ENCODE data around the gene ORAI3.

DNA sequence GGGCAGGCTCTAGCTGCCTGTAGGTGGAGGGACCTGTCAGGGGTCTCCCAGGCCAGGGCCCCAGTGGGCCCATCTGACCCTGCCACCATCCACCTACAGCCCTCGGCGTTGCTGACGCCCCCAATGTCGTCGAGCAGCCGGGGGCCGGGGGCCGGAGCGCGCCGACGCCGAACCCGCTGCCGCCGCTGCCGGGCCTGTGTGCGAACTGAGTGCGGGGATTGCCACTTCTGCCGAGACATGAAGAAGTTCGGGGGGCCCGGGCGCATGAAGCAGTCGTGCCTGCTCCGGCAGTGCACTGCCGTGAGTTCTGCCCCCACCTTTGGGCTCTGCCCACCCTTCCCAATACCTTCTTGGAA, 23.3 kb upstream of the ORAI3 start:
- TF ChIP-seq YY1 (IDR thresholded peaks at IDR 0.05; ENCODE audit: low read depth) (no peak), NRF1 (IDR thresholded peaks at IDR 0.05; ENCODE audit: low read depth, low read length) (no peak), EP300 (IDR thresholded peaks at IDR 0.05; ENCODE audit: borderline replicate concordance in 1 of 2, low read depth in 1 of 2, low read length in 1 of 2) (no peak), RAD21 (IDR thresholded peaks at IDR 0.05; ENCODE audit: low read length) (no peak), SIN3A (IDR thresholded peaks at IDR 0.05; ENCODE audit: borderline replicate concordance, low read depth, low read length) (no peak), FOSL2 (IDR thresholded peaks at IDR 0.05; ENCODE audit: borderline replicate concordance, low read depth) (no peak), FOXJ3 (CRISPR knock-in tag; IDR thresholded peaks at IDR 0.05) (no peak), MXI1 (IDR thresholded peaks at IDR 0.05; ENCODE audit: low read depth, low read length) (no peak), POLR2AphosphoS5 (IDR thresholded peaks at IDR 0.05; ENCODE audit: low read depth, low read length) (no peak), FOXM1 (IDR thresholded peaks at IDR 0.05; ENCODE audit: low read depth) (no peak)
- TF ChIP-seq, protein P1, sequence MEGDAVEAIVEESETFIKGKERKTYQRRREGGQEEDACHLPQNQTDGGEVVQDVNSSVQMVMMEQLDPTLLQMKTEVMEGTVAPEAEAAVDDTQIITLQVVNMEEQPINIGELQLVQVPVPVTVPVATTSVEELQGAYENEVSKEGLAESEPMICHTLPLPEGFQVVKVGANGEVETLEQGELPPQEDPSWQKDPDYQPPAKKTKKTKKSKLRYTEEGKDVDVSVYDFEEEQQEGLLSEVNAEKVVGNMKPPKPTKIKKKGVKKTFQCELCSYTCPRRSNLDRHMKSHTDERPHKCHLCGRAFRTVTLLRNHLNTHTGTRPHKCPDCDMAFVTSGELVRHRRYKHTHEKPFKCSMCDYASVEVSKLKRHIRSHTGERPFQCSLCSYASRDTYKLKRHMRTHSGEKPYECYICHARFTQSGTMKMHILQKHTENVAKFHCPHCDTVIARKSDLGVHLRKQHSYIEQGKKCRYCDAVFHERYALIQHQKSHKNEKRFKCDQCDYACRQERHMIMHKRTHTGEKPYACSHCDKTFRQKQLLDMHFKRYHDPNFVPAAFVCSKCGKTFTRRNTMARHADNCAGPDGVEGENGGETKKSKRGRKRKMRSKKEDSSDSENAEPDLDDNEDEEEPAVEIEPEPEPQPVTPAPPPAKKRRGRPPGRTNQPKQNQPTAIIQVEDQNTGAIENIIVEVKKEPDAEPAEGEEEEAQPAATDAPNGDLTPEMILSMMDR (IDR thresholded peaks at IDR 0.05): no peak
- TF ChIP-seq, protein P2, sequence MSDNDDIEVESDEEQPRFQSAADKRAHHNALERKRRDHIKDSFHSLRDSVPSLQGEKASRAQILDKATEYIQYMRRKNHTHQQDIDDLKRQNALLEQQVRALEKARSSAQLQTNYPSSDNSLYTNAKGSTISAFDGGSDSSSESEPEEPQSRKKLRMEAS (IDR thresholded peaks at IDR 0.05; ENCODE audit: low read depth): no peak
- TF ChIP-seq, protein P3, sequence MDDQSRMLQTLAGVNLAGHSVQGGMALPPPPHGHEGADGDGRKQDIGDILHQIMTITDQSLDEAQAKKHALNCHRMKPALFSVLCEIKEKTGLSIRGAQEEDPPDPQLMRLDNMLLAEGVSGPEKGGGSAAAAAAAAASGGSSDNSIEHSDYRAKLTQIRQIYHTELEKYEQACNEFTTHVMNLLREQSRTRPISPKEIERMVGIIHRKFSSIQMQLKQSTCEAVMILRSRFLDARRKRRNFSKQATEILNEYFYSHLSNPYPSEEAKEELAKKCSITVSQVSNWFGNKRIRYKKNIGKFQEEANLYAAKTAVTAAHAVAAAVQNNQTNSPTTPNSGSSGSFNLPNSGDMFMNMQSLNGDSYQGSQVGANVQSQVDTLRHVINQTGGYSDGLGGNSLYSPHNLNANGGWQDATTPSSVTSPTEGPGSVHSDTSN (IDR thresholded peaks at IDR 0.05): no peak
- TF ChIP-seq, protein P4, sequence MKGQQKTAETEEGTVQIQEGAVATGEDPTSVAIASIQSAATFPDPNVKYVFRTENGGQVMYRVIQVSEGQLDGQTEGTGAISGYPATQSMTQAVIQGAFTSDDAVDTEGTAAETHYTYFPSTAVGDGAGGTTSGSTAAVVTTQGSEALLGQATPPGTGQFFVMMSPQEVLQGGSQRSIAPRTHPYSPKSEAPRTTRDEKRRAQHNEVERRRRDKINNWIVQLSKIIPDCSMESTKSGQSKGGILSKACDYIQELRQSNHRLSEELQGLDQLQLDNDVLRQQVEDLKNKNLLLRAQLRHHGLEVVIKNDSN (IDR thresholded peaks at IDR 0.05; ENCODE audit: borderline replicate concordance, low read depth): no peak
